Trophoblast cell (in vitro differentiated cells and primary cell): ENCODE data around the gene CFAP221.

Source experiments
- DNase-seq, 2 donors: peaks; one replicate each; pipeline ENCODE4 v3.0.0-alpha.2; 2016
- H2AFZ ChIP-seq: 2 replicates; pipeline ENCODE4 v1.6.1; 2013; ENCODE audit warnings: low read length, moderate library complexity, mild to moderate bottlenecking; ENCODE audit not compliant: insufficient read depth, poor library complexity
- H2AK5ac ChIP-seq: 2 replicates; pipeline ENCODE4 v1.6.1; 2013; ENCODE audit warnings: mild to moderate bottlenecking, low read length
- H2BK120ac ChIP-seq: 2 replicates; pipeline ENCODE4 v1.6.1; 2013; ENCODE audit warnings: low read length, mild to moderate bottlenecking, moderate library complexity; ENCODE audit not compliant: insufficient read depth, poor library complexity
- H2BK12ac ChIP-seq: 2 replicates; pipeline ENCODE4 v1.6.1; 2013; ENCODE audit warnings: mild to moderate bottlenecking, low read length, moderate library complexity
- H2BK5ac ChIP-seq: 2 replicates; pipeline ENCODE4 v1.6.1; 2013; ENCODE audit warnings: low read length, low read depth, moderate library complexity, mild to moderate bottlenecking; ENCODE audit not compliant: poor library complexity
- H3K14ac ChIP-seq: 2 replicates; pipeline ENCODE4 v1.6.1; 2013; ENCODE audit warnings: mild to moderate bottlenecking, low read length
- H3K18ac ChIP-seq: 2 replicates; pipeline ENCODE4 v1.6.1; 2013; ENCODE audit warnings: mild to moderate bottlenecking, low read length
- H3K23ac ChIP-seq: 2 replicates; pipeline ENCODE4 v1.6.1; 2013; ENCODE audit warnings: low read length
- H3K27ac ChIP-seq: 2 replicates; pipeline ENCODE4 v1.5.1; 2013; ENCODE audit warnings: low read depth, mild to moderate bottlenecking, inconsistent platforms, low read length, moderate library complexity
- H3K27me3 ChIP-seq: 2 replicates; pipeline ENCODE4 v1.6.1; 2013; ENCODE audit warnings: inconsistent platforms, mild to moderate bottlenecking, low read length, moderate library complexity; ENCODE audit not compliant: insufficient read depth
- H3K36me3 ChIP-seq, 2 experiments: 1 replicate in 1 of 2; 2 replicates in 1 of 2; pipeline ENCODE4 v1.6.1; 2013; ENCODE audit warnings: low read length in 2 of 2, mild to moderate bottlenecking in 2 of 2, moderate library complexity in 1 of 2; ENCODE audit not compliant: insufficient read depth in 2 of 2, control insufficient read depth in 1 of 2
- H3K4ac ChIP-seq: 2 replicates; pipeline ENCODE4 v1.6.1; 2013; ENCODE audit warnings: low read depth, mild to moderate bottlenecking, low read length, moderate library complexity
- H3K4me1 ChIP-seq, 2 experiments: 1 replicate in 1 of 2; 2 replicates in 1 of 2; pipeline ENCODE4 v1.6.1; 2013; ENCODE audit warnings: low read length in 2 of 2, mild to moderate bottlenecking in 2 of 2, moderate library complexity in 1 of 2; ENCODE audit not compliant: insufficient read depth in 2 of 2, control insufficient read depth in 1 of 2
- H3K4me2 ChIP-seq: 2 replicates; pipeline ENCODE4 v1.6.1; 2013; ENCODE audit warnings: inconsistent platforms, mild to moderate bottlenecking, low read length, moderate library complexity
- H3K4me3 ChIP-seq: 2 replicates; pipeline ENCODE4 v1.5.1; 2013; ENCODE audit warnings: mild to moderate bottlenecking, low read depth, low read length, inconsistent platforms
- H3K79me1 ChIP-seq: one replicate; pipeline ENCODE4 v1.6.1; 2013; ENCODE audit warnings: low read length
- H3K79me2 ChIP-seq: 2 replicates; pipeline ENCODE4 v1.6.1; 2013; ENCODE audit warnings: low read length, mild to moderate bottlenecking; ENCODE audit not compliant: control insufficient read depth, insufficient read depth, poor library complexity
- H3K9ac ChIP-seq: 2 replicates; pipeline ENCODE4 v1.6.1; 2013; ENCODE audit warnings: mild to moderate bottlenecking, low read length
- H3K9me3 ChIP-seq: 2 replicates; pipeline ENCODE4 v1.6.1; 2013; ENCODE audit warnings: low read depth, mild to moderate bottlenecking, control low read depth, inconsistent platforms, low read length; ENCODE audit not compliant: insufficient read depth
- H4K12ac ChIP-seq: 2 replicates; pipeline ENCODE4 v1.6.1; 2013; ENCODE audit warnings: low read depth, mild to moderate bottlenecking, low read length, moderate library complexity
- H4K8ac ChIP-seq: 2 replicates; pipeline ENCODE4 v1.6.1; 2013; ENCODE audit warnings: low read depth, mild to moderate bottlenecking, low read length, moderate library complexity
- H4K91ac ChIP-seq: one replicate; pipeline ENCODE4 v1.6.1; 2013; ENCODE audit warnings: low read depth, mild to moderate bottlenecking, low read length, moderate library complexity
- WGBS: extraction: QIAGEN DNeasy Blood & Tissue Kit; methylation state at CpG from one replicate; pipeline ENCODE4 v1.1.7; 2013; ENCODE audit warnings: missing lambda C conversion rate; ENCODE audit not compliant: insufficient read length, insufficient coverage; ENCODE audit errors: extremely low coverage; 5-methylcytosine and 5-hydroxymethylcytosine counted together

CFAP221 gene

DNA sequence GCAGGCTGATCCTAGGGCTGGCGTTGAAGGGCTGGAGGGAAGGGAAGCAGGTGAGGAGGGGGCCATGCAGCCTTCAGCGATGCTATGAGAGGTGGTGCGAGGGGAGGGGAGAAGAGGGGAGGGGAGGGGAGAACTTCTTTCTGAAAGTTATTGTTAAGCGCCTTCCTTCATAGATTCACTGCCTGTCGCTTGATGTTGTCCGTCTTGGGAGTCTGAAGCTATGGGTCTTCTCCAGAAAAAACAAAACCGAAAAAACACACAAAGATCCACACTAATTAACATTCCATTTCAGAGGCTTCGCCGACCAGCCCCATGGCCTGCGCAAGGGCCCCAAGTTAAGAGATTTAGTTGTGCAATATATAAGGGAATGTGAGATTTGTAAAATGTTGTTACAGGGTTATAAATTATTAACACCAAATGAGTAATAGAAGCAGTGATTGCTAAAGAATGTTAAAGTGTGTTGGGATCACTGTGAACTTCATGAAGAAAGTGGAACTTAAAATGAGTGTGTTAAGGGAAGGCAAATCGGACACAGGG is 758 bp downstream of the CFAP221 start:
- Histone ChIP-seq H4K8ac (peak overlapping the region; percentile 44), H3K36me3 (no peaks in the 10 kb centered on the region), H2BK12ac (no peak overlapping the region), H4K91ac (no peak overlapping the region), H3K79me1 (peaks cover 6% of the 10 kb centered on the region), H3K4me3 (peak overlapping the region; percentile 76), H3K79me2 (peaks cover 5% of the 10 kb centered on the region), H2AFZ (peak overlapping the region; percentile 98), H2BK5ac (no peak overlapping the region), H3K4me2 (peak overlapping the region; percentile 91), H3K9ac (no peak overlapping the region), H3K9me3 (peaks cover under 1% of the 10 kb centered on the region), H4K12ac (no peak overlapping the region), H3K14ac (peak overlapping the region; percentile 89), H3K4ac (no peak overlapping the region), H3K27ac (no peak overlapping the region), H2BK120ac (no peak overlapping the region), H3K18ac (peak overlapping the region; percentile 42), H3K27me3 (no peaks in the 10 kb centered on the region), H2AK5ac (no peak overlapping the region), H3K23ac (no peak overlapping the region), H3K4me1 (peaks cover 3 to 8% of the 10 kb centered on the region in 2 experiments)
- no peak for DNase-seq
- no CpG with 5 or more reads among the region's 11 CpGs for WGBS

DNA sequence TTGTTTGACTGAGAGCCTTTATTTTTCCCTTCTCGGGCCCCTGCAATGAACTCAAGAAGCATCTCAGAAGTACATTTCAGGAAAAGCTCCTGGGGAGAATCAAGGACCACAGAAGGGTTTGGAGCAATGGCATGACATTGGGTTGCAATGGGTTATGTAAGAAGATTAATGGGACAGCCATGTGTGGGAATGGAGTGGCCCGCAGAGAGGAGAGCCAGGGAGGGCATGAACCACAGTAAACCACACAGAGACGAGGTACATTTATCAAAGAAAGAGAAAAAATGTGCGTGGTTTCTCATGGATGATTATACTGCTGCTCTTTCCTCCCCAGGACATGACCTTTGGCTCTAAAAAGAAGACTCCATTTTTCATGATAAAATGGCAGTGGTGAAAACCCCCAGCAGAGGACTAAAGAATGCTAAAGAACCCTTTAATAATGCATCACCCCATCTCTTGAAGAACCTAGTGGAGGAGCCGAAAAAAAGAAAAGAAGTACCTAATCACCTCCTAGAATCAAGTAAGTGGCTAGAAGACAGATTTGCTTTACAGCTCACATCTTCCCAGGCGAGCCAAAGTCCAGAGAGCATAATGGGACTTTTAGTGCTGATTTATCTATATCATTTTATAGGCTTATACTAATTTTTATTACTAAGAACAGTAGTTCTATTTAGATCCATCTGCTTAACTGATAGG is 1.7 kb downstream of the CFAP221 start:
- no peak overlapping the region for H3K18ac ChIP-seq
- H2AK5ac ChIP-seq = no peak overlapping the region
- no peaks in the 10 kb centered on the region for H3K9me3 ChIP-seq
- H2AFZ ChIP-seq = no peak overlapping the region
- no peak overlapping the region for H2BK12ac ChIP-seq
- no peaks in the 10 kb centered on the region for H3K27me3 ChIP-seq
- H3K79me2 ChIP-seq = peaks cover 5% of the 10 kb centered on the region
- H3K27ac ChIP-seq = no peak overlapping the region
- no peak overlapping the region for H3K23ac ChIP-seq
- H3K14ac ChIP-seq = no peak overlapping the region
- H3K4me3 ChIP-seq = no peak overlapping the region
- H3K9ac ChIP-seq = no peak overlapping the region
- H3K4ac ChIP-seq = no peak overlapping the region
- H3K4me1 ChIP-seq = peaks cover 3 to 8% of the 10 kb centered on the region in 2 experiments
- no peak overlapping the region for H2BK120ac ChIP-seq
- H3K36me3 ChIP-seq = no peaks in the 10 kb centered on the region
- H4K91ac ChIP-seq = no peak overlapping the region
- no peak overlapping the region for H2BK5ac ChIP-seq
- H3K4me2 ChIP-seq = no peak overlapping the region
- WGBS = no CpG with 5 or more reads among the region's 6 CpGs
- no peak overlapping the region for H4K8ac ChIP-seq
- H4K12ac ChIP-seq = no peak overlapping the region
- DNase-seq = no peak
- H3K79me1 ChIP-seq = peaks cover 6% of the 10 kb centered on the region

DNA sequence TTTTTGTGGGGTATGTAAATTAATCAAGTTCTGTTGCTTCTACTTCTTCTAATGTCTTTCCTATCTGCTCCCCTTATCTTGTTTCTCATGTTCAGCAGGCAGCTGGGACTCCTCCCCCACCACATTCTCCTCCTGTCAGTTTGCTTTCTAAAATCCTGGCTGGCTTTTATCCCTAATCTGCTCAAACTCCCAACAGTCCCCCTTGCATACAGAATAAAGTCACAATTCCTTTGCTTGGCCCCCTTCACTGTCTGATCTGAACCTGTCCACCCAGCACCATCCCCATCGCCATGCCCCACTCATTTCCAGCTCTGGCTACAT is 2.2 kb downstream of the CFAP221 start:
- Histone ChIP-seq H2BK5ac (no peak overlapping the region), H3K23ac (no peak overlapping the region), H3K79me1 (peaks cover 6% of the 10 kb centered on the region), H3K9ac (no peak overlapping the region), H4K8ac (no peak overlapping the region), H3K4me2 (no peak overlapping the region), H2BK120ac (no peak overlapping the region), H4K91ac (no peak overlapping the region), H3K4ac (no peak overlapping the region), H3K4me1 (peaks cover 3 to 8% of the 10 kb centered on the region in 2 experiments), H3K4me3 (no peak overlapping the region), H3K14ac (no peak overlapping the region), H2AK5ac (no peak overlapping the region), H3K27ac (no peak overlapping the region), H2AFZ (no peak overlapping the region), H3K27me3 (no peaks in the 10 kb centered on the region), H4K12ac (no peak overlapping the region), H2BK12ac (no peak overlapping the region), H3K36me3 (no peaks in the 10 kb centered on the region), H3K18ac (no peak overlapping the region), H3K79me2 (peaks cover 5% of the 10 kb centered on the region), H3K9me3 (no peaks in the 10 kb centered on the region)
- DNase-seq = no peak
- no CpG with 5 or more reads among the region's 1 CpG for WGBS

- Histone ChIP-seq H3K36me3 (no peaks in the 10 kb centered on the region), H3K14ac (no peak overlapping the region), H2BK5ac (no peak overlapping the region), H3K9me3 (no peaks in the 10 kb centered on the region), H3K79me1 (peaks cover 6% of the 10 kb centered on the region), H2BK120ac (no peak overlapping the region), H4K91ac (no peak overlapping the region), H3K18ac (no peak overlapping the region), H3K79me2 (peaks cover 5% of the 10 kb centered on the region), H2AFZ (no peak overlapping the region), H4K8ac (no peak overlapping the region), H2BK12ac (no peak overlapping the region), H3K27ac (no peak overlapping the region), H3K4ac (no peak overlapping the region), H3K9ac (no peak overlapping the region), H3K4me2 (no peak overlapping the region), H4K12ac (no peak overlapping the region), H3K27me3 (no peaks in the 10 kb centered on the region), H3K23ac (no peak overlapping the region), H3K4me3 (no peak overlapping the region), H3K4me1 (peaks cover 3 to 4% of the 10 kb centered on the region in 2 experiments), H2AK5ac (no peak overlapping the region)
- no CpG with 5 or more reads among the region's 2 CpGs for WGBS
- DNase-seq = no peak
These were observed 4.4 kb downstream of the CFAP221 start for GRCh38 chr2:119548516-119549120.
